SU-DHL-6 (cell line): Measurements from ENCODE around the gene GNAQ.

Experiments used
- H2AFZ ChIP-seq: fragments of 200-600 bp; sonication (generic); 2 replicates; pipeline ENCODE4 v1.6.1; 2014; ENCODE audit warnings: low read depth, mild to moderate bottlenecking, moderate library complexity, mixed read lengths, antibody characterized with exemption, low read length; ENCODE audit not compliant: severe bottlenecking
- H3F3A ChIP-seq: fragments of 200-600 bp; shearing (Covaris generic); 2 replicates; pipeline ENCODE4 v1.6.0; 2016; ENCODE audit warnings: antibody characterized with exemption, mild to moderate bottlenecking; ENCODE audit not compliant: insufficient read depth
- H3K27ac ChIP-seq: fragments of 200-600 bp; sonication (generic); 2 replicates; pipeline ENCODE4 v1.5.1; 2016; ENCODE audit warnings: low read depth, mild to moderate bottlenecking, low read length, moderate library complexity, mixed read lengths
- H3K27me3 ChIP-seq: fragments of 200-600 bp; sonication (generic), shearing (Covaris generic); 2 replicates; pipeline ENCODE4 v1.6.0; 2014; ENCODE audit warnings: mild to moderate bottlenecking, low read length
- H3K36me3 ChIP-seq: fragments of 200-600 bp; sonication (generic); 2 replicates; pipeline ENCODE4 v1.6.1; 2014; ENCODE audit warnings: mild to moderate bottlenecking, low read length, mixed read lengths
- H3K4me2 ChIP-seq: fragments of 300-600, 200-600 bp; shearing (Covaris generic), sonication (generic); 2 replicates; pipeline ENCODE4 v1.6.0; 2014; ENCODE audit warnings: low read length, low read depth, mild to moderate bottlenecking; ENCODE audit not compliant: poor library complexity, severe bottlenecking
- H3K4me3 ChIP-seq: fragments of 200-600 bp; sonication (generic); 2 replicates; pipeline ENCODE4 v1.5.1; 2014; ENCODE audit warnings: antibody characterized with exemption, low read length, mild to moderate bottlenecking, mixed read lengths; ENCODE audit not compliant: insufficient read depth, poor library complexity, severe bottlenecking
- H3K79me2 ChIP-seq: fragments of 200-600 bp; sonication (generic); 2 replicates; pipeline ENCODE4 v1.6.1; 2014; ENCODE audit warnings: mild to moderate bottlenecking, low read length, moderate library complexity; ENCODE audit not compliant: insufficient read depth
- H3K9ac ChIP-seq: fragments of 200-600 bp; sonication (generic); 2 replicates; pipeline ENCODE4 v1.7.0; 2014; ENCODE audit warnings: mild to moderate bottlenecking, low read length
- H3K9me2 ChIP-seq: fragments of 200-600 bp; sonication (generic); replicated peaks from 2 replicates; pipeline ENCODE4 v1.6.1; 2014; ENCODE audit warnings: low read length; ENCODE audit not compliant: insufficient read depth
- H3K9me3 ChIP-seq: fragments of 200-600 bp; sonication (generic); 2 replicates; pipeline ENCODE4 v1.6.1; 2014; ENCODE audit warnings: low read length, mixed read lengths; ENCODE audit not compliant: insufficient read depth
- H4K20me1 ChIP-seq: fragments of 200-600 bp; sonication (generic); 2 replicates; pipeline ENCODE4 v1.6.1; 2014; ENCODE audit warnings: low read depth, mild to moderate bottlenecking, antibody characterized with exemption, low read length, moderate library complexity, mixed read lengths
- CTCF ChIP-seq: fragments of 200-600 bp; sonication (generic); IDR thresholded peaks from one replicate; pipeline ENCODE4 v1.5.1; 2017; ENCODE audit warnings: antibody characterized with exemption, mild to moderate bottlenecking, low read length, moderate library complexity; ENCODE audit not compliant: insufficient read depth, poor library complexity, severe bottlenecking
- EZH2phosphoT487 ChIP-seq: fragments of 200-600 bp; sonication (generic), shearing (Covaris generic); conservative IDR thresholded peaks from 2 replicates; pipeline ENCODE4 v1.6.1; 2018; ENCODE audit warnings: mild to moderate bottlenecking, antibody characterized with exemption, low read length, moderate library complexity, mixed read lengths

Gene GNAQ

GRCh38 chr9:77977210-77977611 lies 54.4 kb downstream of the GNAQ start:
- TF ChIP-seq EZH2phosphoT487, result no peak
- no peak for TF ChIP-seq CTCF
- Histone ChIP-seq H2AFZ (no peak overlapping the region), H3K9me3 (no peaks in the 10 kb centered on the region), H3K4me3 (no peak overlapping the region), H3K27me3 (no peaks in the 10 kb centered on the region), H3F3A (no peaks in the 10 kb centered on the region), H3K27ac (no peak overlapping the region), H3K9me2 (no peaks in the 10 kb centered on the region), H3K4me2 (no peak overlapping the region), H4K20me1 (no peaks in the 10 kb centered on the region), H3K36me3 (no peaks in the 10 kb centered on the region), H3K79me2 (no peaks in the 10 kb centered on the region), H3K9ac (no peak overlapping the region)

- no peak overlapping the region for H2AFZ ChIP-seq
- no peak overlapping the region for H3K4me3 ChIP-seq
- no peak overlapping the region for H3K9ac ChIP-seq
- no peaks in the 10 kb centered on the region for H4K20me1 ChIP-seq
- H3K27ac ChIP-seq, result no peak overlapping the region
- H3F3A ChIP-seq, result no peaks in the 10 kb centered on the region
- no peaks in the 10 kb centered on the region for H3K36me3 ChIP-seq
- no peak overlapping the region for H3K4me2 ChIP-seq
- no peaks in the 10 kb centered on the region for H3K27me3 ChIP-seq
- H3K9me2 ChIP-seq, result no peaks in the 10 kb centered on the region
- no peaks in the 10 kb centered on the region for H3K9me3 ChIP-seq
- TF ChIP-seq EZH2phosphoT487 (no peak), CTCF (no peak)
- H3K79me2 ChIP-seq, result no peaks in the 10 kb centered on the region
Measured at GRCh38 chr9:77975806-77976205, 55.8 kb downstream of the GNAQ start.

- no peak overlapping the region for H3K9ac ChIP-seq
- H3K4me3 ChIP-seq, result no peak overlapping the region
- TF ChIP-seq EZH2phosphoT487, result no peak
- TF ChIP-seq CTCF, result no peak
- no peak overlapping the region for H2AFZ ChIP-seq
- H3K27me3 ChIP-seq, result no peaks in the 10 kb centered on the region
- no peak overlapping the region for H3K27ac ChIP-seq
- no peaks in the 10 kb centered on the region for H3F3A ChIP-seq
- H3K9me3 ChIP-seq, result no peaks in the 10 kb centered on the region
- H3K79me2 ChIP-seq, result no peaks in the 10 kb centered on the region
- H3K4me2 ChIP-seq, result no peak overlapping the region
- H4K20me1 ChIP-seq, result no peaks in the 10 kb centered on the region
- no peaks in the 10 kb centered on the region for H3K36me3 ChIP-seq
- H3K9me2 ChIP-seq, result no peaks in the 10 kb centered on the region
Measured at GRCh38 chr9:77975036-77975435, 56.6 kb downstream of the GNAQ start.
